HG02840 (cell line): ENCODE results near the gene XPNPEP3.
A peak's percentile ranks its signal among the peaks of the same experiment; 100 is the strongest.
"Not testable (repeated sequence)": the region's sequence is repeated elsewhere in the genome, so short reads cannot be mapped to it uniquely, and the experiment has no call there.

Experiments
- ATAC-seq: cut with Tn5 transposase; IDR thresholded peaks from one replicate; pipeline ENCODE4 v1.9.1; 2021; ENCODE audit warnings: mild to moderate bottlenecking, moderate library complexity, moderate number of reproducible peaks; ENCODE audit not compliant: unreplicated experiment, low FRiP score

Gene XPNPEP3

GRCh38 chr22:40855979-40856512 lies 902 bp upstream of the XPNPEP3 start:
- peak; percentile 16 for ATAC-seq

- ATAC-seq: no peak
Measured at GRCh38 chr22:40857309-40857855, 434 bp downstream of the XPNPEP3 start.

- ATAC-seq: no peak
Measured at GRCh38 chr22:40862013-40862412, 5.1 kb downstream of the XPNPEP3 start, which contains the start of gene DNAJB7. DNAJB7 (minus strand) TSS chr22:40862113; CDS start chr22:40861994, 119 bp downstream.

GRCh38 chr22:40862537-40862936 lies 5.6 kb downstream of the XPNPEP3 start:
- no peak for ATAC-seq

- no peak for ATAC-seq
Measured at GRCh38 chr22:40867109-40867508, 10.2 kb downstream of the XPNPEP3 start.

GRCh38 chr22:40868379-40868778 lies 11.4 kb downstream of the XPNPEP3 start:
- not testable (repeated sequence) for ATAC-seq

- no peak for ATAC-seq
Measured at GRCh38 chr22:40874016-40874415, 17.1 kb downstream of the XPNPEP3 start.

- ATAC-seq: no peak
Measured at GRCh38 chr22:40875111-40875510, 18.2 kb downstream of the XPNPEP3 start.

GRCh38 chr22:40876907-40877306 lies 20.0 kb downstream of the XPNPEP3 start:
- no peak for ATAC-seq

- no peak for ATAC-seq
Measured at GRCh38 chr22:40877488-40877887, 20.5 kb downstream of the XPNPEP3 start.

GRCh38 chr22:40878922-40879321 lies 22.0 kb downstream of the XPNPEP3 start:
- ATAC-seq: no peak

- no peak for ATAC-seq
Measured at GRCh38 chr22:40889116-40889515, 32.2 kb downstream of the XPNPEP3 start.

GRCh38 chr22:40890881-40891280 lies 33.9 kb downstream of the XPNPEP3 start:
- no peak for ATAC-seq

GRCh38 chr22:40894417-40894816 lies 37.5 kb downstream of the XPNPEP3 start:
- no peak for ATAC-seq

- no peak for ATAC-seq
Measured at GRCh38 chr22:40898850-40899357, 42.0 kb downstream of the XPNPEP3 start.

- ATAC-seq: no peak
Measured at GRCh38 chr22:40904101-40904500, 47.2 kb downstream of the XPNPEP3 start.

GRCh38 chr22:40908895-40909294 lies 51.9 kb downstream of the XPNPEP3 start:
- ATAC-seq: no peak

GRCh38 chr22:40911772-40912171 lies 54.8 kb downstream of the XPNPEP3 start:
- no peak for ATAC-seq

- ATAC-seq: not testable (repeated sequence)
Measured at GRCh38 chr22:40912987-40913386, 56.0 kb downstream of the XPNPEP3 start.

GRCh38 chr22:40919446-40919845 lies 62.5 kb downstream of the XPNPEP3 start:
- no peak for ATAC-seq

GRCh38 chr22:40920526-40920925 lies 63.6 kb downstream of the XPNPEP3 start:
- ATAC-seq: no peak
